ENCODE measurements around the gene DGKI.

- no peak for TF ChIP-seq CTCF (IDR thresholded peaks at IDR 0.05)
- TF ChIP-seq RCOR1 (IDR thresholded peaks at IDR 0.05; ENCODE audit: low read depth, low read length) = no peak
- no peak for TF ChIP-seq EP300 (IDR thresholded peaks at IDR 0.05)
- no peak for TF ChIP-seq CHD4 (IDR thresholded peaks at IDR 0.05; ENCODE audit: borderline replicate concordance)
- TF ChIP-seq CBX2 (IDR thresholded peaks at IDR 0.05; ENCODE audit: borderline replicate concordance, low read depth) = no peak
- no peak for TF ChIP-seq POLR2A (IDR thresholded peaks at IDR 0.05; ENCODE audit: low read length)
- no peak for TF ChIP-seq JUN (IDR thresholded peaks at IDR 0.05)
- TF ChIP-seq RFX5 (IDR thresholded peaks at IDR 0.05) = no peak
Measured at GRCh38 chr7:137476937-137477336, 369.8 kb downstream of the DGKI start.
